HG03342 (cell line): ENCODE results near the gene RSL24D1.

Source experiments
- ATAC-seq: cut with Tn5 transposase; IDR thresholded peaks from one replicate; pipeline ENCODE4 v1.9.1; 2021; ENCODE audit warnings: mild to moderate bottlenecking, moderate library complexity; ENCODE audit not compliant: unreplicated experiment

The RSL24D1 gene

DNA sequence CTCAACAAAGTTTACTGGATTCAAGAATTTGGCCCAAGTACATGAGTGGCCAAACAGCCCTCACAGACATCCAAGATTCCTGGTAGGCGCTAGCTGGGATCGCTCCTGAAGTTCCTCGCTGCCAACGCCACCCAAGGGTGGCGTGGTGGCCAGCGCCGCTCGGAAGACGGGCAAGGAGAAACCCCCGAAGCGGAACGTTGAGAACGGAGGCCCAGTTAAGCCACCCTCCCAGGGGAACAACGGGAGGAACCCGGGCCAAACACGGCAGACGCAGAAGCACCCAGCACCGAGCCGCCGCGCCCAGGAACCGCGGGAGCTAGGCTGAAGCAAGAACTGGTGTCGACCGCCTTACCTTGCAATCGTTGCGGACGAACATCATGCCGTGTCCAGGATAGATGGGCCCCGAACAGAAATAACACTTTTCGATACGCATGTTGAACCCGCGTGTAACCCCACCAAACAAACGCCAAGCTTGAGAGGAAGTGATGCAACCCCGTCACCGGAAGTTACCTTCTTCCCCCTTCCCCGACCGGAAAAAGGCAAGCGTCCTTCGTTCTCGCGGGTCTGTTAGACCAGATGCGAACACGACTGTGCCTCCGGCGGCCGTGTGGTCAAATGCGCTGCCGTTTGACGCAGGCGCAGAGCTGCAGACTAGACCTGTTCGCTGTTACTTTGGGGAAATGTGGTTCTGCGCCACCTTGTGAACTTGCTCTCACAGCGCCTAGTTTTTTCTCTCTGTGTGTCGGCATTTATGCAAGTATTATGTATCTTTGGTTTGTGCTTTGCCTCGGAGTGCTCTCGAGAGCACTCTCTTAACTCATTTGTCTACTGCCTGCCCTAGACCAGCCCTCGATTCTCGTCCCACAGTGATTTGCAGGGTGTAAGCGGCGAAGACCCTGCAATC, at the start of gene RSL24D1:
TSS of gene RSL24D1 (minus strand) at position 484 of the 904 bp plus-strand sequence. CDS start at position 433, 51 bp downstream.
- ATAC-seq = peak; percentile 96

GRCh38 chr15:55245059-55245458, 48.3 kb upstream of the RSL24D1 start:
- ATAC-seq = no peak

DNA sequence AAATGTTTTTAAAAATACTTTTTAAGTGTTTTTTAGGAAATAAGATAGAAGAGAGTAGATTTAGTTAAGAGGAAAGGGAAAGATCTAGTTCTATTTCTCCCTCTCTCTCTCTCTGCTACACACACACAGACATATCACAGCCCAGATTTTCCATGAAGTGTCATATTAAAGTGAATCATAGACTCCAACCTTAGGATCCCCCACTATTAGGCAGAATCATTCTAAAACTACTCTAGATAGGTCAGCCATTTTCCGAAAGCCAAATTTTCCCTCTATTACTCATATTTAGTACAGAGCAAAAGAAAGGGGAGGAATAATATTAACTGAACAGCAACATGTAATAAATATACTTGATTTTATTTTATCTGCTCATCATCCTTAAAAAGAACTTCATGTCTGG, 45.1 kb upstream of the RSL24D1 start:
- no peak for ATAC-seq

DNA sequence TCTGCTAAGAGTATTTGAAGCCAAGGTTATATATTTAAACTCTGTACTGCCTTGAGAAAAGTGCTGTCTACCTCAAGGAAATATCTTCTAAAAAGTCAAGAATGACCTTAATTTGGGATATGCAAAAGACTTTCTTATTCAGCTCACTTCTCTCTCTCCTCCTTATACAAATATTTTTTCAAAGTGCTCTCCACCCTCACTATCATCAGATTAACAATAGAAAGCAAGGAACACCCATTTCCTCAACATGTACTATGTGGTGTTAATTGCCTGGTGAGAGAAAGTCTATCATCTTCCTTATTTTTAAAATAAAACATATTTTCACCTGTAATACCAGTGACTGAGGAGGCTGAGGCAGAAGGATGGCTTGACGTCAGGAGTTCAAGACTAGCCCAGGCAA, 44.4 kb upstream of the RSL24D1 start:
- no peak for ATAC-seq

GRCh38 chr15:55240125-55240760, 43.5 kb upstream of the RSL24D1 start:
- ATAC-seq = no peak

DNA sequence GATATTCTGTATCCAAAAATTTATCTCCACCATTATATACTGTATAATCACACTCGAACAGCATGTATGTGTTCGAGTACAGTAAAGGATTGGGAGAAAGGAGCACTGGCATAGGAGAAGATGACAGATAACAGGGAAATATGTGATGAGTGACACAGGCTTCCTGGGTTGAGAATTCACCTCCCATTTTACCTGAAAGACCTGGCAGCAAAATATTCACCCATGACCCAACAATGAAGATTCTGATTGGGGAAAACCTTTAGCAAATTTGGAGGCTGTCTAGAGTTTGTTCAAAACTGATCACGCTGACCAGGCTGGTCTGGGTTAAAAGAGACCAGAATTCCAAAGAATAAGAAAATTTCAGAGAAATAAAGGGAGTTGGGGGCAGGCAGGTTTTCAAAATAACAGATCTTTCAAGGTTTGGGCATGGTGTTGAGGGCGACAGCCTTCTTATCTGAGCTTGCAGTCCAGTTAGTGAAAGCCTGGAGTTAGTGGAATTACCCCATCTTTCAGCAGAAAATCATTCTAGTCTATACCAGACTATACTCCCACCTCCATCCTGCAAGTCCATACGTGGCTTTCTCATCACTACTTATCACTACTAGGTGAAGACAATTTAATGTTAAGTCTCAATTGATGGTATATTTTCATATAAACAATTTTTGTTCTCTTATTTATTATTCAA, 42.8 kb upstream of the RSL24D1 start:
- ATAC-seq = no peak

DNA sequence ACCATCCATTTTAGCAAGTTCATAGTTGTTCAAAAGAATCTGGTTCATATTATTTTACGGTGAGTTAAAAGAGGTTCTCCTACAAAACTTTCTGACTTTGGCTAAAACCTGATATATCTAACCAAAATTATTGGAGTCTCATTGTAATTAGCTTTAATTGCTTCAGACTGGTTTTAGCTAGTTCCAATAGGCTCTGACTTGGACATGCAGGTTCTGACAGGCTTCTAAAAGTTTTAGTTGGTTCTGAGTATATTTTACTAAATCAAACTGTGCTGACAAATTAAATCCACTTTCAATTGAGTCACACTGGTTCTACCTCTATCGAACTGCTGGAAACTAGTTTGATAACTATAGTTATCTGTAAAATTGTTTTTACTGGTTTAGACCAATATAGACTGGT, 42.1 kb upstream of the RSL24D1 start:
- no peak for ATAC-seq

DNA sequence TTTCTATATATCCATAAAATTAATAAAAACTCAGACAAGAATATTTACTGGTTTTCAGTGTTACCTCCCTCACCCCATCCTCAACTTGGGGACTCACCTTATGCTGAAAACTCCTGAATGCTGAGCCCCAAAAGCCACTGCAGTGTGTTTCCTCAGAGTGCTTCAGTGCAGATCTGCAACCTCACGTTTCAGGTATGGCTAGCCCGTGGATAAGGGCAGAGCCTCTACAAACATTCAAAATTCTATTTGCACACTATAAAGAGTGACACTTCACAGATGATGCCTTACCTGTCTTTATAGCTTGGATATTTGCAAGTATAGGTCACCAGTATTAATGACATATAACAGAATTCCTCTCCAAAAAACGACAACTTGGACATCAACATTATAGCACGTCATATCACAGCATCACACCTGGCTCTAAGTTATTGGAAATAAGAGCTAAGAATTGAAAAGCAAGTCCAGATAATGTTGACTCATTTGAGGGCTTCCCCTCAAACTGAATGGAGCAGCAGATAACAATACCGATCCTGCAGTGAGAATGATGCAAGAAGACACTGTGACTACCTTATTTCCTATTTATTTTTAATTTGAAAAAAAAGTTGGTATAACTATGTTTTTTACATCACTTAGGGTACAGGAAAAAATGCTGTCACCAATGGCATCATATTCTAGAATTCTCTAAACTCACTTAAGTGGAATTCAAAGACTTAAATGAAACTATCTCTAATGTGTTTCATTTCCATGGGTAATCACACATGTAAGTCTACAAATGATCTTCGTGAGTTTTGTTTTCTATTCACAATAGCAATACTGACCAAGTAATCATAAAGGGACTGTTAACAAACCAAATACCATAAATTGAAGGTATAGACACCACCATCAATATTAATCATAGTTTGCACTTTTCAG, 40.7 kb upstream of the RSL24D1 start:
- ATAC-seq = no peak

- no peak for ATAC-seq
These were observed 38.9 kb upstream of the RSL24D1 start for GRCh38 chr15:55235546-55236036.

GRCh38 chr15:55234800-55235104, 38.0 kb upstream of the RSL24D1 start:
- no peak for ATAC-seq

DNA sequence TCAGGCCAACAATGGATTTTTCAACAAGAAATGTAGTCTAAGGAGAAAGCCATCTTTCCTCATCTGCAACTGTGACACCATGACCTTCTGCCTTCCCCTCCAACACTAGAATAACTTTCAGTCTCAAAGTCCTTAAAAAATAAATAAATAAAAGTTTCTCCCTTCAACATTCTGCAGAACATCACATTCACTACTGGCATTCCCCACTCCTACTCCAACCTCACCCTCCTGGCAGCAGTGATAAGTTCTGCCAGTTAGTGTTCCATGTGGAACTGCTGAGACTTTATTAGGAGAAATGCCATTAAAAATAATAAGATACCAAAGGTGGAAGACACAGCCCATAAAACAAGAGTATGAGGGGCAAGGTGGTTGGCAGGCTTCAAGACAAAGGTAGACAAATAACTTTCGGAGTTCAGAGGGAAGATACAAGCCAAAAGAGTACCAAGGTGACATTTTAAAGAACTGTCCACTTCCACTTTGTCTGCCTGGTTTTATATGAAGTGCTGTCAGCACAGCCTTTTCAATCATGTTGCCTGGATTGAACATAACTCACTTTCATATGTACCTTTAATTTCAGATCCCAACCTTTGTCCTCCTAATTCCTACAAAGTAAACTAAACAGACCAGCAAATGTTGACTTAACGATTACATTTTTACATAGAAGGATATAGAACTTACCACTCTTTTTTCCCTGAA, 37.5 kb upstream of the RSL24D1 start:
- no peak for ATAC-seq

GRCh38 chr15:55231455-55231854, 34.7 kb upstream of the RSL24D1 start:
- no peak for ATAC-seq

DNA sequence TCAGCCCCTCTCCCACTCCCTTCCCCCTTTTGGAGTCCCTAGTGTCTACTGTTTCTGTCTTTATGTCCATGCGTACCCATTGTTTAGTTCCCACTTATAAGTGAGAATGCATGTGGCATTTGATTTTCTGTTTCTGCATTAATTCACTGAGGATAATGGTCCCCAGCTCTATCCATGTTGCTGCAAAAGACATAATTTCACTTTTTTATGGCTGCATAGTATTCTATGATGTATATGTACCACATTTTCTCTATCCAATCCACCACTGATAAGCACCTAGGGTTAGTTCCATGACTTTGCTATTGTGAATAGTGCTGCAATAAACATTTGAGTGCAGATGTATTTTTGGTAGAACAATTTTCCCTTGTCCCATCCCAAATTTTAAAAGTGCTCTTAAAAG, 34.2 kb upstream of the RSL24D1 start:
- ATAC-seq = no peak

GRCh38 chr15:55230051-55230670, 33.4 kb upstream of the RSL24D1 start:
- ATAC-seq = no peak

DNA sequence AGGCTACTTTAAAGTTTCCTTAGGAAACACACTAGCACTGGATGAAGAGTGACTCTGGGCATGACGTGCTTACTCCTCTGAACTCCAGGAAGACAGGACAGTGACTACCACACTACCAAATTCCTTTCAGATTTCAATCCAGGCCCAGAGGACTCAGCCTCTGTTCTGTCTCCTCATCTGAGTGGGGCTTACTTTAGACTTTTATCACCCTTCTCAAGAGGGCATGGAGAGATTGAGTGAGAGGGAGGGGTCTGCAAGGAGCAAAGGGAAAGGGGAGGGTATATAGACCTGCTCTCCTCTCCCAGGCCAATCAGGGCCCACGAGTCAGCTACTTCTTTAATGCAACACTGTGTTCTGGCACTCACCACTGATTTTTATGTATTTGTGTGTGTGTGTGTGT, 29.4 kb upstream of the RSL24D1 start:
- no peak for ATAC-seq

DNA sequence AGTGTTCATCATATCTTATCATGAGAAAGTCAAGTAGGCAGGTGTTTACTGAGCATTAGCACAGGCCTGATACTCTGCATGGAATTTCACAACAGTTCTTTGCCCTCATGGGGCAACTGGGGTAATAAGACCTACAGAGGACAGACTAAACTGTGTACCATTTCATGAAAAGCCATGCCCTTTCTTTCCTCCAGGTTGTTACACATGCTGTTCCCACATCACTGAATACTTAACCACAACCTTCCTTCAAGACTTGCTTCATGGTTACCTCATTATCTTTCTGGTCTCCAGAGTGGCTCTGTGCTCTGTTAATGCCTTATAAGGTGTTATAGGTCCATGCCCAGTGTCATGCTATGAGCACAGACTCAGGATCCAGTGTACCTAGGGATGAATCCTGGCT, 28.2 kb upstream of the RSL24D1 start:
- no peak for ATAC-seq

DNA sequence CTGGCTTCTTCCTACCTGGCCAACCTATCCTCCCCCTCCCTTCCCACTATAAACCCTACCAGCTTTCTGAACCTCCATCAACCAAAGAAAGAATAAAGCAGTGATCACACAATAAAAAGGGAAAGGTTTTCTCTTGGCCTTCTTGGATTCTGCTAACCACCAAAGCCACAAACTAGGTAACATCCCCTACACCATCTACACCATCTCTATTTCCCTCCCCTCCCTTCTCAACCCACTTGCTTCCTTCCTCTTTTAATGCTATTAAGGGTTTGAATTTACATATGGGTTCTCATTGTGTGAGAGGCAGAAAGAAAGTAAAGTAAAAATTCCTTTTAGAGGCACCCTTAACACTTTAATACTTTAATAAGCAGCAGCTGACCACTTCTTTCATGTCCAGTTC, 25.8 kb upstream of the RSL24D1 start:
- peak; percentile 70 for ATAC-seq

GRCh38 chr15:55221090-55222011, 24.6 kb upstream of the RSL24D1 start:
- ATAC-seq = no peak

DNA sequence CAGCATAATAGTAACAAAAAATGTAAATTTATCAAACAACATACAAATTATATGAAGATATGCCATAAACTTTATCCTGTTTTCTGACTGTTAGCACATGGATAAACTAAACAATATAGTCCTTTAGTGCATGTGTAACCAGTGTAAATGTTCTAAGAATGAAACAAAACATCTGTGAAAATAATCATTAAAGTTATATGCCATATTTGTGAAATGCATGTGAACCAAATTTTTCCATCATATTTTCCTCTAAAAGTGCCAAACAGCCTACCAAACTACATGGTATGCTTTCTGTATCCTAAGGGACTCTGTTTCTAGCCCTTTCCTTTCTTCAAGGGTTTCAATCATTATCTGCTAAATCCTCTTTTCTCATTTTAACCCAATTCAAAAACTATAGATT, 23.9 kb upstream of the RSL24D1 start:
- ATAC-seq = no peak
